NCI-H2107 treated with DMSO at 0.1 percent for 48 hours (cell line): ENCODE data around the gene CHRM4.

ENCODE experiments used
- DNase-seq: peaks from one replicate; lab custom pipeline; 2025; ENCODE audit not compliant: unreplicated experiment; lab: John Stamatoyannopoulos, UW

CHRM4 gene

GRCh38 chr11:46404476-46405017 is 13.0 kb upstream of the CHRM4 start:
- no peak for DNase-seq

GRCh38 chr11:46402957-46403902 is 11.7 kb upstream of the CHRM4 start:
- DNase-seq: no peak

DNA sequence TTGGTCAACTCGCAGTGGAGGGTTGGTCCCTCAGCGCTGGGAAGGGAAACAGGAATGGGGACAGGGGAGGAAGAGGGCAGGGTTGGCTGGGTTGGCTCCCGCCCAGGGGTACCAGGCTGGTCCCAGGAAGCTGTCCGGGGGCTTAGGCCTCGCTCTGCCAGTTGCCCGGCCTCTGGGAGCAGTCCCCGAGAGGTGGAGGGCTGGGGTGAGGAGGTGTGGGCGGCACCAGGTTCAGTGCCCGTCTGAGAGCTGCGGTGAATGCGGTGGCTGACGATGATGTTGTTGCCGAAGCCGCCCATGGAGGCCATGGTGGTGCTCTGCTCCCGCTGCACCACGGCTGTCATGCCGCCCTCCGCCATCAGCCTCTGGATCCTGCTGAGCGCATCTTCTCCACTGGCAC is 6.0 kb upstream of the CHRM4 start:
- DNase-seq: no peak

- no peak for DNase-seq
Observed at GRCh38 chr11:46393759-46394158, 2.2 kb upstream of the CHRM4 start.

GRCh38 chr11:46393231-46393616 is 1.6 kb upstream of the CHRM4 start:
- no peak for DNase-seq

DNA sequence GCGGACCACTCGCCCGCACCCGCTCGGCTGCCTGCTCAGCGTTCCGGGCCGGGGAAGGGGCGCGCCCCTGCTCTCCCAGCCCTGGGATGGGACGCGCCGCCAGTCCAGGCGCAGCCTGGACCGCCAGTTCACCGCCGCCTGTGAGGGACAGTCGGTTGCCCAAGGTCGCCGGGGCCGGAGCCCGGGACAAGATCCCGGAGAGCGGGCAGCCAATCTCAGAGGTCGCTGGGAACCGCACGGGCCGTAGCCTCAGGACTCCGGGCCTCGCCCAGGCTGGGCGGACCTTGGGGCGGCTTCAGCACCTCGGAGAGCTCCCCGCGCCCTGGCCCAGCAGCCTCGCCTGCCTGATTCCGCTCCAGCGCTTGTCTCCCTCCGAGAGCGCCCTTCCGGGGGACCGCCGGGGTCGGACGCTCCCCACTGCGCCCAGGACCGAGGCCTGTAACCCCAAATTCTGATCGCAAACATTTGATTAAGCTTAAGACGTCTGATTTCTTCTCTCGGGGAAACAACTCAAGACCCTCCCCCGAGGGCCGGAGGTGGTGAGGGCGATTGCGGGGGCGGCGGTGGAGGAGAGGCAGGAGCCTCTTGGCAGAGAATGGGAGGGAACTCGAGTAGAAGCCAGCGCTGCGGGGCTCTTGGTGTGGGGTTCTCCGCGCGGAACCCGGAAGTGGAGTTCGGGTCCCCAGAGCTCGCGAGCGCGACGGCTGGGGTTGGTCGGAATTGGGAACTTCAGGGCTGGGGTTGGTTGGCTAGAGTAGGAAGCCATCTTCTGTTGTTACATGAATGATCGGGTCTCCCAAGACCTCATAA is 1.1 kb upstream of the CHRM4 start:
- DNase-seq: no peak

DNA sequence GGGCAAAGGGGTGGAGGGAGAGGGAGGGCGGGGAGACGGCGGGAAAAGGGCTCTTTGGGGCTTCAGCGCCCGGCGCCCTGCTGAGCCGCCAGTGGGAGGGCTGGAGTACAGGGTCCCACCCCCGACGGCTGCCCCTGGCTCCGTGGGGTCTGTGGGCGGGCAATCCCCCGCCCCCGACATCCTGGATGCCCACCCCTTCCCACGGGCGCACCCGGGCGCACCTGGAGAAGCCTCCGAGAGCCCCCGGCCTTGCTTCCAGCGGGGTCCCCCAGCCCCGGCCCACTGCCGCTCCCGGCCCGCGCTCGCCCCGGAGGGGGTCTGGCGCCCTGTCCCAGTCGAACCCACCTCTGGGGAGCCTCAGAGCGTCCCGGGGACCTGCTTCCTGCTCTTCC is 394 bp downstream of the CHRM4 start:
- DNase-seq: no peak

- no peak for DNase-seq
Observed at GRCh38 chr11:46390331-46391171, 1.0 kb downstream of the CHRM4 start.

DNA sequence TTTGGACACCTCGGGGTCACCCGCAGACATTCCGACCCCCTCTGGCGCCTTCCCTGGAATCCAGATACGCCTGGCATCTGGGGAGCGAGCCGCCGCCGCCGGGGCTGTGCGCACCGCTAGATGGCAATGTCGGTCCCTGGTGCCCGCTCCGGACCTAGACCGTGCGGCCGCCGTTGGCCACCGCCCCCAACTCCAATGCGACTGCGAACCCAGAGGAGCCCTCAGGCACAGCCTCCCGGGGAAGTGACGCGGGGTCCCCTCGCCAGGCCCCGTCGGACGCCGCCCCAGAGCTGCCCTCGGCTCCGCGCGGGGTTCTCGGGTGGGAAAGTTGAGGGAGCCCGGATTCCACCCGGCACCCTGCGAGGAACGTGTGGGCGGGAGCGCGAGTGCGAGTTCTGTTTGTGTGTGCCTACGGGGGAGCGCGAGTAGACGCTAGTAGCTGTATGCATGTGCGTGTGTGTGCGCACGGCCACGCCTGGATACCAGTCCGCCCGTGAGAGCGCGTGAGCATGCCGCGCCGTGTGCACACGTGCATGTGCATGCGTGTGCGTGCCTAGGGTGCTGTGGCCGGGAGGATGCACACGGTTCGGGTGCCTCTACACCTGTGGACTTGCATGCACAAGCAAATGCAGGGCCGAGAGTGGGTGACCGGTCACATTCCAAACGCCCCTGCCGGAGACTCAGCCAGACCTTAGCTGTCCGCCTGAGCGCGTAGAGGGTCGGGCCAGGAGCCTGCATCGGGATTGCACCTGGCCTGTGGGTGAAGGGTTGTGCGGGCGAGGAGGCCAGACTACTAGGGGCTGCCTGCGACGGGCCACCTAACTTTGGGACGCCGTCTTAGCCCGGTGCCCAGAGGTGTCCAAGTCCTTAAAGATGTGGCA is 1.9 kb downstream of the CHRM4 start:
- no peak for DNase-seq

- DNase-seq: no peak
Observed at GRCh38 chr11:46388619-46389449, 2.7 kb downstream of the CHRM4 start.

GRCh38 chr11:46387919-46388618 is 3.5 kb downstream of the CHRM4 start:
- no peak for DNase-seq

DNA sequence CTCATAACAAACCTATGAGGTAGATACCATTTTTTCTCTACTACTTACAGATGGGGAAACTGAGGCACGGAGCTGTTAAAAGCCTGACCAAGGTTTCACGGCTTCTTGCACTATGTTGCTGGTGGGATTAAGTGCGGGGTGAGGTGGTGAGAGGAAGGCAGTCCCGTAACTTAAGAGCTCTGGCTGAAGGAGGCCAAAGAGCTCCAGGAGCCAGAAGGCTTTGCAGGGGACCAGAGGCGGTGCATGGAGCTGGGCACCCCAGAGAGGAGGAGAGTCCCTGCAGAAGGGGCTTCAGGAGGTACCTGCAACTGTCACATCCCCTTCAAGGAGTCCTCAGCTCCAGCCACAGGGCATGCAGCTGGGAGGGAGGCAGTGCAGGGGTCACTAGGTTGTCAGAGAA is 4.1 kb downstream of the CHRM4 start:
- DNase-seq: no peak

DNA sequence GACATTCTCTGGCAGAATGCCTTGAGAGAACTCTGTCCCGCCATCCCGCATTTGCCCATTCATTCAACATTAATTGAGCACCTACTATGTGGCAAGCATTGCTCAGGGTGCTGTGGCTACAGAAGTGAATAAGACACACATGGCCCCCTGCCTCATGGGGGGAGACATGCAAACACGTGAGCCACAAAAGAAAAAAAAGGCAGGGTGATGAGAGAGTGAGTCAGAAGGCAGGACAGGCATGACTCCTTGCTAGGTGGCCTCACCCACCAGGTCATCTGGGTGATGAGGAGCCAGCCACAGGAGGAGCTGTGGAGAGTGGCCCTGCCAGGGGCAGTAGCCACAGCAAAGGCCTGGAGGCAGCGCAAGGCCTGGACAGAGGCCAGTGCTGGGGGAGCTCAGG is 4.9 kb downstream of the CHRM4 start:
- no peak for DNase-seq

GRCh38 chr11:46386005-46386578 is 5.5 kb downstream of the CHRM4 start:
- no peak for DNase-seq

GRCh38 chr11:46385169-46386004 is 6.2 kb downstream of the CHRM4 start:
- DNase-seq: no peak

DNA sequence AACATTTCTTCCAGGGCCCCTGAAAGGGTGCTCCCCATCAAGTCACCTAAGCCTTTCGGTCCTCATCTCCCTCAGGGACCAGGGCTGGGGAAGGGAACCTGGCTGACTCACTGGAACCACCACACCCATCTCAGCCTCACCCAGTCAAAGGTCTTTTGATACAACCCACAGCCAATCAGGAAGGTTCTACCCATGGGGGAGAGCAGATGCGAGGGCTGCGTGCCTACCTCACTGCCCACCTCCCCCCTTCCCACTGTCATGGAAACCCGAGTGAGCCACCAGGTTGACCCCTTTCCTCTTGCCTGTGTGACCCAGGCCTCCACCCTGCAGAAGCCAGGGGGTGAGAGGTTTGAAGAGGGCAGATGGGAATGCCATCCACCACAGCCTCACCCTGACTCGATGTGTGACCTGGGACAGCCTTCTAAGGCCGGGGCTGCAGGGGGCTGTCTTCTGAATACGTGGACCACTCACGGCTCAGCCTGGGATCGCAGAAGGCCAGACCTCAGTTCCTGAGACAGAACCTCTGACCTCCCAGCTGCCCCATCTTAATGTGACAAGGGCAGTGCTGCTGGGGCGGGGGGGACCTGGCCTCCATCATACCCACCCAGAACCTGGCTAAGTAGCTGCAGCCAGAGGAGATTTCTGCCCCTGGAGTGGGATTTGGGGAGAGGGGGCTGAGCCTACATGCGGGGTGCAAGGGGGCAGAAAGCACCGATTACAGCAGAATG is 7.4 kb downstream of the CHRM4 start:
- no peak for DNase-seq

DNA sequence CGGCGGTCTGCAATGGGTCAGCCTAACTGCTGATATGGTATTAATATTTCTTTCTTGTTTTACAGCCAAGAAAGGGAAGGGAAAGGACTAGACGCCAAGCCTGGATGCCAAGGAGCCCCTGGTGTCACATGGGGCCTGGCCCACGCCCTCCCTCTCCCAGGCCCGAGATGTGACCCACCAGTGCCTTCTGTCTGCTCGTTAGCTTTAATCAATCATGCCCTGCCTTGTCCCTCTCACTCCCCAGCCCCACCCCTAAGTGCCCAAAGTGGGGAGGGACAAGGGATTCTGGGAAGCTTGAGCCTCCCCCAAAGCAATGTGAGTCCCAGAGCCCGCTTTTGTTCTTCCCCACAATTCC is 8.2 kb downstream of the CHRM4 start:
- DNase-seq: no peak
